ENCODE data around the gene AMN1. TPM values are rescaled to one million over a fixed set of nuclear protein-coding genes. Genes with fewer than 3 reads are reported as not detected.
"Not testable (repeated sequence)": the region's sequence is repeated elsewhere in the genome, so short reads cannot be mapped to it uniquely, and the experiment has no call there.

Gene AMN1
- total RNA-seq, 1 experiment from 2014 or later: 12.1 TPM

DNA sequence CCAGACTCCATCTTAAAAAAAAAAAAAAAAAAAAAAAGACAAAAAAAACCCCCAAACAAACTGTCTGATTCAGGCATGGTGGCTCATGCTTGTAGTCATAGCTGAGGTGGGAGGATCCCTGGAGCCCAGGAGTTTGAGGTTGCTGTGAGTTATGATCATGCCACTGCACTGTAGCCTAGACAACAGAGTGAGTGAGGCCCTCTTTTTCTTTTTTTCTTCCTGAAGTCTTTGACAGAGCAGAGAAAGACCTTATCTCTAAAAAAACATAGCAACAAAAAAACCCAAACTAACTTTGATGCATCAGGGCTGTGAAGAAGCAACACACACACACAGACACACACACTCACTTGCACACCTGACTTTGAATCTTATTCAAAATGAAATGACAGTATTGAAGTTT, 7.7 kb upstream of the AMN1 start (continued):
- no peak for TF ChIP-seq ZNF317 (CRISPR knock-in tag; IDR thresholded peaks at IDR 0.05; ENCODE audit: borderline replicate concordance, low read depth)

DNA sequence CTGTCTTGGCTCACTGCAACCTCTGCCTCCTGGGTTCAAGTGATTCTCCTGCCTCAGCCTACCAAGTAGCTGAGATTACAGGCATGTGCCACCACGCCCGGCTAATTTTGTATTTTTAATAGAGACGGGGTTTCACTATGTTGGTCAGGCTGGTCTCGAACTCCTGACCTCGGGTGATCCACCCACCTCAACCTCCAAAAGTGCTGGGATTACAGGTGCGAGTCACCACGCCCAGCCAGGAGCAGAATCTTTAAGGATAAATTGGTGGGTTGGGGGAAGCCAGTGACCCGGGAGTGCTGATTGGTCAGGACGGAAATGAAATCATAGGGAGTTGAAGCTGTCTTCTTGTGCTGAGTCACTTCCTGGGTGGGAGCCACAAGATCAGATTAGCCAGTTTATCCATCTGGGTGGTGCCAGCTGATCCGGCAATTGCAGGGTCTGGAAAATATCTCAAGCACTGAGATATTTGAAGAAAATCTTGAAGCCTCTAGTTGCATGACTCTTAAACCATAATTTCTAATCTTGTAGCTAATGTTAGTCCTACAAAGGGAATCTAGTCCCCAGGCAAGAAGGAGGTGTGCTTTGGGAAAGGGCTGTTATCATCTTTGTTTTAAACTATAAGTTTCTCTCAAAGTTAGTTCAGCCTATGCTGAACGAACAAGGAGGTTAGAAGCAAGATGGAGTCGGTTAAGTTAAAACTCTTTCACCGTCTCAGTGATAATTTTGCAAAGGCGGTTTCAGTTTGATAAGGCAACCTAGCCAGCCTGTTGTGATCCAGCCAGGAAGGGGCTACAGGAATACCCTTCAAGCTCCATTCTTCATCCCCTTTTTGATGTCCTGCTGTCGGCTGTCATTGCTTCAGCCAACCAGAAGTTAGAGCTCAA, 5.0 kb upstream of the AMN1 start:
- H3K27ac Mint-ChIP-seq: peak overlapping the region; percentile 72; the same call in 1 of the 2 replicates
- CTCF ChIA-PET: interaction anchor here (0.8 to 1.6 kb wide), 5 partner anchors 32 to 81 kb away, joined by 3 to 6 read pairs (median 3); no protein-coding TSS in a partner anchor
- POLR2A ChIA-PET: not testable (repeated sequence)

DNA sequence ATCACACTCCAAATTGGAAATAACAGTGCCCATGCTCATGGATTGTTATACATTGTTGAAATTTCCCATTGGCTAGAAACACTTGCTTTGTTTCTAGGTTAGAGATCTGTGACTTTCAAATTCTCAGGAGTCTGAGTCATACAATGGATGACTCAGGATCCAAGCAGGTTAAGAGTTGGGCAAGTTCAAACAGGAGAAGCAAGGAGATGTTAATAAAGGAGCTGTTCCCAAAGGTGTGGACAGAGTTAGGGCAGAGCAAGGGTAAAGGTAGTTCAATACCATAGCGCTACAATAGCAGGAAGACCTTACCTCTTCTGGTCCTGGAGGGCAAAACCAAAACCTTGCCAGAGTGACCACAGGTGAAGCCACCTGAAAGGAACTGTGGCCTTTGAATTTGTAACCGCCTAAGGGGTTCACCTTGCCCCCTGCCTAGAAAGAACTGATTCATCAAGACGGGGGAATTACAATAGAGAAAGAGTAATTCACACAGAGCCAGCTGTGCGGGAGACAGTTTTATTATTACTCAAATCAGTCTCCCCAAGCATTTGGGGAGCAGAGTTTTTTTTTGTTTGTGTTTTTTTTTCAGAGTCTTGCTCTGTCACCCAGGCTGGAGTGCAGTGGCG, 4.2 kb upstream of the AMN1 start:
- ChIA-PET POLR2A (interaction anchor here (0.6 kb wide), 1 partner anchor 16 kb away, joined by 3 read pairs; no protein-coding TSS in a partner anchor), CTCF (interaction anchor here (0.8 to 1.6 kb wide), 3 partner anchors 31 to 61 kb away, joined by 3 read pairs; no protein-coding TSS in a partner anchor)
- TF ChIP-seq ZBTB21 (CRISPR knock-in tag; IDR thresholded peaks at IDR 0.05; ENCODE audit: borderline replicate concordance): no peak
- no peak for TF ChIP-seq ZNF232 (CRISPR knock-in tag; IDR thresholded peaks at IDR 0.05)
- no peak for TF ChIP-seq ATF6 (CRISPR knock-in tag; IDR thresholded peaks at IDR 0.05)
- TF ChIP-seq, protein P1, sequence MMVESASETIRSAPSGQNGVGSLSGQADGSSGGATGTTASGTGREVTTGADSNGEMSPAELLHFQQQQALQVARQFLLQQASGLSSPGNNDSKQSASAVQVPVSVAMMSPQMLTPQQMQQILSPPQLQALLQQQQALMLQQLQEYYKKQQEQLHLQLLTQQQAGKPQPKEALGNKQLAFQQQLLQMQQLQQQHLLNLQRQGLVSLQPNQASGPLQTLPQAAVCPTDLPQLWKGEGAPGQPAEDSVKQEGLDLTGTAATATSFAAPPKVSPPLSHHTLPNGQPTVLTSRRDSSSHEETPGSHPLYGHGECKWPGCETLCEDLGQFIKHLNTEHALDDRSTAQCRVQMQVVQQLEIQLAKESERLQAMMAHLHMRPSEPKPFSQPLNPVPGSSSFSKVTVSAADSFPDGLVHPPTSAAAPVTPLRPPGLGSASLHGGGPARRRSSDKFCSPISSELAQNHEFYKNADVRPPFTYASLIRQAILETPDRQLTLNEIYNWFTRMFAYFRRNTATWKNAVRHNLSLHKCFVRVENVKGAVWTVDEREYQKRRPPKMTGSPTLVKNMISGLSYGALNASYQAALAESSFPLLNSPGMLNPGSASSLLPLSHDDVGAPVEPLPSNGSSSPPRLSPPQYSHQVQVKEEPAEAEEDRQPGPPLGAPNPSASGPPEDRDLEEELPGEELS (CRISPR knock-in tag; IDR thresholded peaks at IDR 0.05): peak; percentile 31; the same call in 1 of the 2 replicates
- TF ChIP-seq ZNF423 (CRISPR knock-in tag; IDR thresholded peaks at IDR 0.05): peak; percentile 88
- no peak for TF ChIP-seq IRF2 (CRISPR knock-in tag; IDR thresholded peaks at IDR 0.05; ENCODE audit: borderline replicate concordance, low read depth)
- TF ChIP-seq, protein P2, sequence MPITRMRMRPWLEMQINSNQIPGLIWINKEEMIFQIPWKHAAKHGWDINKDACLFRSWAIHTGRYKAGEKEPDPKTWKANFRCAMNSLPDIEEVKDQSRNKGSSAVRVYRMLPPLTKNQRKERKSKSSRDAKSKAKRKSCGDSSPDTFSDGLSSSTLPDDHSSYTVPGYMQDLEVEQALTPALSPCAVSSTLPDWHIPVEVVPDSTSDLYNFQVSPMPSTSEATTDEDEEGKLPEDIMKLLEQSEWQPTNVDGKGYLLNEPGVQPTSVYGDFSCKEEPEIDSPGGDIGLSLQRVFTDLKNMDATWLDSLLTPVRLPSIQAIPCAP (CRISPR knock-in tag; IDR thresholded peaks at IDR 0.05): no peak
- TF ChIP-seq SMAD3 (CRISPR knock-in tag; IDR thresholded peaks at IDR 0.05; ENCODE audit: borderline replicate concordance): no peak
- no peak for TF ChIP-seq ERG (CRISPR knock-in tag; IDR thresholded peaks at IDR 0.05)
- TF ChIP-seq, protein P3, sequence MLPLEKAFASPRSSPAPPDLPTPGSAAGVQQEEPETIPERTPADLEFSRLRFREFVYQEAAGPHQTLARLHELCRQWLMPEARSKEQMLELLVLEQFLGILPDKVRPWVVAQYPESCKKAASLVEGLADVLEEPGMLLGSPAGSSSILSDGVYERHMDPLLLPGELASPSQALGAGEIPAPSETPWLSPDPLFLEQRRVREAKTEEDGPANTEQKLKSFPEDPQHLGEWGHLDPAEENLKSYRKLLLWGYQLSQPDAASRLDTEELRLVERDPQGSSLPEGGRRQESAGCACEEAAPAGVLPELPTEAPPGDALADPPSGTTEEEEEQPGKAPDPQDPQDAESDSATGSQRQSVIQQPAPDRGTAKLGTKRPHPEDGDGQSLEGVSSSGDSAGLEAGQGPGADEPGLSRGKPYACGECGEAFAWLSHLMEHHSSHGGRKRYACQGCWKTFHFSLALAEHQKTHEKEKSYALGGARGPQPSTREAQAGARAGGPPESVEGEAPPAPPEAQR (CRISPR knock-in tag; IDR thresholded peaks at IDR 0.05): no peak
- TF ChIP-seq ZNF671 (CRISPR knock-in tag; IDR thresholded peaks at IDR 0.05): no peak
- no peak for TF ChIP-seq ETV6 (CRISPR knock-in tag; IDR thresholded peaks at IDR 0.05)
- no peak for TF ChIP-seq CREM (CRISPR knock-in tag; IDR thresholded peaks at IDR 0.05)
- TF ChIP-seq FOXJ3 (CRISPR knock-in tag; IDR thresholded peaks at IDR 0.05; ENCODE audit: borderline replicate concordance): no peak
- Mint-ChIP-seq H3K27me3 (ENCODE audit: low read depth) (peaks cover 25% of the 10 kb centered on the region), H3K4me1 (peaks cover 44% of the 10 kb centered on the region), H3K36me3 (peaks cover 11% of the 10 kb centered on the region), H3K4me3 (peak overlapping the region; percentile 0; the same call in 1 of the 2 replicates), H3K9me3 (peaks cover 11% of the 10 kb centered on the region), H3K27ac (peak overlapping the region; percentile 84)
- peak; percentile 42 for DNase-seq (ENCODE audit: low spot score)
- ATAC-seq: peak; percentile 43

More for the DNA sequence above, 5.0 kb upstream of the AMN1 start:
- H3K36me3 Mint-ChIP-seq: peaks cover 11% of the 10 kb centered on the region
- DNase-seq (ENCODE audit: low spot score); H3K4me3 Mint-ChIP-seq; ATAC-seq: not testable (repeated sequence)
- peaks cover 25% of the 10 kb centered on the region for H3K27me3 Mint-ChIP-seq (ENCODE audit: low read depth)
- H3K9me3 Mint-ChIP-seq: peaks cover 11% of the 10 kb centered on the region
- TF ChIP-seq NFYB (CRISPR knock-in tag; conservative IDR thresholded peaks at IDR 0.05; ENCODE audit: low read depth): peak; percentile 44; the same call in 1 of the 2 replicates
- peaks cover 43% of the 10 kb centered on the region for H3K4me1 Mint-ChIP-seq

GRCh38 chr12:31731203-31731602, 2.4 kb upstream of the AMN1 start:
- Mint-ChIP-seq H3K27me3 (ENCODE audit: low read depth) (peaks cover 25% of the 10 kb centered on the region), H3K4me1 (peaks cover 46% of the 10 kb centered on the region), H3K9me3 (peaks cover 11% of the 10 kb centered on the region), H3K36me3 (peaks cover 11% of the 10 kb centered on the region)
- H3K27ac Mint-ChIP-seq; POLR2A ChIA-PET; DNase-seq (ENCODE audit: low spot score); ATAC-seq; CTCF ChIA-PET; H3K4me3 Mint-ChIP-seq: not testable (repeated sequence)
